Measurements from ENCODE around the gene WDR59. TPM values are rescaled to one million over a fixed set of nuclear protein-coding genes. Genes with fewer than 3 reads are reported as not detected.

WDR59 gene
- total RNA-seq, 1 donor from 2014 or later, result 64.0 TPM

DNA sequence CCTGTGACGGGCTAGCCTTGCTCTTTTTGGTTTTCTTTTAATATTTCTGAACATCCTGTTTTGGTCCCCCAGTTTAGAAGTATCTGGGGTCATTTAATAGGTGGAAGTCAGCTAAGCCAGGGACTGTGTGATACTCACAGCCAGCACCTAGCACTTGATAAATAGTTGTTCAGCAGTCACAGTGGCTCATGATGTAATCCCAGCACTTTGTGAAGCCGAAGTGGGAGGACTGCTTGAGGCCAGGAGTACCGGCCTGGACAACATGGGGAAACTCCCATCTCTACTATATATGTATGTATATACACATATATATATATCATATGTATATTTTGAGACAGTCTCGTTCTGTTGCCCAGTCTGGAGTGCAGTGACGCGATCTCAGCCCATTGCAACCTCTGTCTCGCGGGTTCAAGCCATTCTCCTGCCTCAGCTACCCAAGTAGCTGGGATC is 12.1 kb upstream of the WDR59 start:
- peaks cover 29% of the 10 kb centered on the region for H3K79me2 ChIP-seq (ENCODE audit: low read depth)
- H3K27me3 Mint-ChIP-seq (ENCODE audit: insufficient read depth, low read depth), result peaks cover 2% of the 10 kb centered on the region
- no peak overlapping the region for H3K4me3 ChIP-seq
- no peak overlapping the region for H3K27ac Mint-ChIP-seq
- no peaks in the 10 kb centered on the region for H3K27me3 ChIP-seq
- H3K36me3 Mint-ChIP-seq, result peaks cover 2% of the 10 kb centered on the region
- TF ChIP-seq, protein P1, sequence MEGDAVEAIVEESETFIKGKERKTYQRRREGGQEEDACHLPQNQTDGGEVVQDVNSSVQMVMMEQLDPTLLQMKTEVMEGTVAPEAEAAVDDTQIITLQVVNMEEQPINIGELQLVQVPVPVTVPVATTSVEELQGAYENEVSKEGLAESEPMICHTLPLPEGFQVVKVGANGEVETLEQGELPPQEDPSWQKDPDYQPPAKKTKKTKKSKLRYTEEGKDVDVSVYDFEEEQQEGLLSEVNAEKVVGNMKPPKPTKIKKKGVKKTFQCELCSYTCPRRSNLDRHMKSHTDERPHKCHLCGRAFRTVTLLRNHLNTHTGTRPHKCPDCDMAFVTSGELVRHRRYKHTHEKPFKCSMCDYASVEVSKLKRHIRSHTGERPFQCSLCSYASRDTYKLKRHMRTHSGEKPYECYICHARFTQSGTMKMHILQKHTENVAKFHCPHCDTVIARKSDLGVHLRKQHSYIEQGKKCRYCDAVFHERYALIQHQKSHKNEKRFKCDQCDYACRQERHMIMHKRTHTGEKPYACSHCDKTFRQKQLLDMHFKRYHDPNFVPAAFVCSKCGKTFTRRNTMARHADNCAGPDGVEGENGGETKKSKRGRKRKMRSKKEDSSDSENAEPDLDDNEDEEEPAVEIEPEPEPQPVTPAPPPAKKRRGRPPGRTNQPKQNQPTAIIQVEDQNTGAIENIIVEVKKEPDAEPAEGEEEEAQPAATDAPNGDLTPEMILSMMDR (IDR thresholded peaks at IDR 0.05), result no peak
- no peak for TF ChIP-seq EZH2phosphoT487 (IDR thresholded peaks at IDR 0.05)
- TF ChIP-seq EZH2 (IDR thresholded peaks at IDR 0.05), result no peak
- H3F3A ChIP-seq (ENCODE audit: low read depth), result peaks cover 15% of the 10 kb centered on the region
- no peaks in the 10 kb centered on the region for H3K9me3 Mint-ChIP-seq
- DNase-seq (ENCODE audit: low spot score), result no peak
- no peaks in the 10 kb centered on the region for H3K36me3 ChIP-seq
- peaks cover 17% of the 10 kb centered on the region for H3K4me1 ChIP-seq
- peaks cover 27% of the 10 kb centered on the region for H4K20me1 ChIP-seq (ENCODE audit: low read depth)
- peaks cover 23% of the 10 kb centered on the region for H3K4me1 Mint-ChIP-seq
- no peak overlapping the region for H3K4me2 ChIP-seq
- no peak overlapping the region for H2AFZ ChIP-seq (replicated peaks)
- H3K27ac ChIP-seq, result no peak overlapping the region
- H3K4me3 Mint-ChIP-seq, result no peak overlapping the region
- H3K9ac ChIP-seq, result no peak overlapping the region
- no peaks in the 10 kb centered on the region for H3K9me3 ChIP-seq (ENCODE audit: low read depth)

GRCh38 chr16:74995986-74996385 is 11.1 kb upstream of the WDR59 start:
- peaks cover 15% of the 10 kb centered on the region for H3F3A ChIP-seq (ENCODE audit: low read depth)
- no peaks in the 10 kb centered on the region for H3K9me3 Mint-ChIP-seq
- H2AFZ ChIP-seq (replicated peaks), result no peak overlapping the region
- no peak overlapping the region for H3K4me3 Mint-ChIP-seq
- TF ChIP-seq EZH2phosphoT487 (IDR thresholded peaks at IDR 0.05) (no peak), EZH2 (IDR thresholded peaks at IDR 0.05) (no peak)
- TF ChIP-seq, protein P1 (IDR thresholded peaks at IDR 0.05), result no peak
- H3K27me3 ChIP-seq, result no peaks in the 10 kb centered on the region
- H3K4me1 Mint-ChIP-seq, result peaks cover 18% of the 10 kb centered on the region
- no peak overlapping the region for H3K9ac ChIP-seq
- DNase-seq (ENCODE audit: low spot score), result no peak
- H3K36me3 ChIP-seq, result no peaks in the 10 kb centered on the region
- H3K27me3 Mint-ChIP-seq (ENCODE audit: insufficient read depth, low read depth), result peaks cover 2% of the 10 kb centered on the region
- no peak overlapping the region for H3K27ac Mint-ChIP-seq
- H3K79me2 ChIP-seq (ENCODE audit: low read depth), result peaks cover 18% of the 10 kb centered on the region
- H4K20me1 ChIP-seq (ENCODE audit: low read depth), result peaks cover 16% of the 10 kb centered on the region
- no peak overlapping the region for H3K4me3 ChIP-seq
- no peak overlapping the region for H3K4me2 ChIP-seq
- H3K27ac ChIP-seq, result no peak overlapping the region
- H3K36me3 Mint-ChIP-seq, result no peaks in the 10 kb centered on the region
- no peaks in the 10 kb centered on the region for H3K9me3 ChIP-seq (ENCODE audit: low read depth)
- peaks cover 17% of the 10 kb centered on the region for H3K4me1 ChIP-seq

- no peaks in the 10 kb centered on the region for H3K36me3 ChIP-seq
- H3K27me3 ChIP-seq, result no peaks in the 10 kb centered on the region
- H3K79me2 ChIP-seq (ENCODE audit: low read depth), result no peaks in the 10 kb centered on the region
- no peak overlapping the region for H3K9ac ChIP-seq
- Mint-ChIP-seq H3K4me1 (peaks cover 5% of the 10 kb centered on the region), H3K4me3 (no peak overlapping the region), H3K9me3 (no peaks in the 10 kb centered on the region), H3K36me3 (no peaks in the 10 kb centered on the region), H3K27me3 (ENCODE audit: insufficient read depth, low read depth) (peaks cover 4% of the 10 kb centered on the region), H3K27ac (no peak overlapping the region)
- no peaks in the 10 kb centered on the region for H4K20me1 ChIP-seq (ENCODE audit: low read depth)
- DNase-seq (ENCODE audit: low spot score), result no peak
- H3K4me3 ChIP-seq, result no peak overlapping the region
- TF ChIP-seq, protein P1 (IDR thresholded peaks at IDR 0.05), result no peak
- no peak for TF ChIP-seq EZH2 (IDR thresholded peaks at IDR 0.05)
- no peak for TF ChIP-seq EZH2phosphoT487 (IDR thresholded peaks at IDR 0.05)
- peaks cover 7% of the 10 kb centered on the region for H3K4me1 ChIP-seq
- H3K9me3 ChIP-seq (ENCODE audit: low read depth), result no peaks in the 10 kb centered on the region
- H3K27ac ChIP-seq, result peak overlapping the region; percentile 59
- H3K4me2 ChIP-seq, result no peak overlapping the region
- peak overlapping the region; percentile 74 for H2AFZ ChIP-seq (replicated peaks)
- H3F3A ChIP-seq (ENCODE audit: low read depth), result no peaks in the 10 kb centered on the region
These were observed 6.9 kb upstream of the WDR59 start for GRCh38 chr16:74991593-74992403.

Data from neural progenitor cell (in vitro differentiated cells).